Stomach smooth muscle (tissue), 2 donors: Measurements from ENCODE around the gene RHOB.
A peak's percentile ranks its signal among the peaks of the same experiment; 100 is the strongest.

ENCODE experiments used
- H3K27ac ChIP-seq: one replicate; pipeline ENCODE4 v1.7.0; 2013; ENCODE audit warnings: mild to moderate bottlenecking, low read length, inconsistent platforms
- H3K27me3 ChIP-seq, 2 donors: one replicate each; pipeline ENCODE4 v1.7.0; 2013; ENCODE audit warnings: low read length in 2 of 2; ENCODE audit not compliant: insufficient read depth in 2 of 2, control insufficient read depth in 1 of 2
- H3K36me3 ChIP-seq, 2 donors: one replicate each; pipeline ENCODE4 v1.7.0; 2013; ENCODE audit warnings: low read length in 2 of 2; ENCODE audit not compliant: control insufficient read depth in 2 of 2, insufficient read depth in 2 of 2
- H3K4me1 ChIP-seq: one replicate; pipeline ENCODE4 v1.7.0; 2013; ENCODE audit warnings: low read length; ENCODE audit not compliant: control insufficient read depth, insufficient read depth
- H3K4me3 ChIP-seq, 2 donors: one replicate each; pipeline ENCODE4 v1.7.0; 2013; ENCODE audit warnings: low read length in 2 of 2
- H3K9ac ChIP-seq, 2 donors: one replicate each; pipeline ENCODE4 v1.7.0; 2013; ENCODE audit warnings: low read length in 2 of 2, mild to moderate bottlenecking in 1 of 2
- H3K9me3 ChIP-seq, 2 donors: one replicate each; pipeline ENCODE4 v1.7.0; 2013; ENCODE audit warnings: low read length in 2 of 2; ENCODE audit not compliant: control insufficient read depth in 2 of 2
- donor health status: healthy.
- donor health status: Pancreatic carcinoma.

RHOB gene

GRCh38 chr2:20446917-20447436 is at the start of gene RHOB:
RHOB (plus strand) TSS chr2:20447074; CDS start chr2:20447466, 392 bp downstream.
- H3K27ac ChIP-seq: peak within 1 kb of the TSS; percentile 100
- H3K4me3 ChIP-seq: peak within 1 kb of the TSS; percentile 99
- no peaks in the 10 kb centered on the region for H3K9me3 ChIP-seq
- H3K9ac ChIP-seq: peak within 1 kb of the TSS; percentile 100
- peaks cover 27% of the 10 kb centered on the region for H3K4me1 ChIP-seq
- H3K36me3 ChIP-seq: peaks cover 13 to 23% of the 10 kb centered on the region in 2 donors
- no peaks in the 10 kb centered on the region for H3K27me3 ChIP-seq

- Histone ChIP-seq H3K36me3 (no peaks in the 10 kb centered on the region), H3K4me1 (peaks cover 18% of the 10 kb centered on the region), H3K9ac (no peak overlapping the region), H3K9me3 (no peaks in the 10 kb centered on the region), H3K27ac (no peak overlapping the region), H3K27me3 (peaks cover 0 to 2% of the 10 kb centered on the region in 2 donors), H3K4me3 (no peak overlapping the region)
These were observed 48.9 kb upstream of the RHOB start for GRCh38 chr2:20397811-20398447.

- no peak overlapping the region for H3K9ac ChIP-seq
- no peaks in the 10 kb centered on the region for H3K36me3 ChIP-seq
- no peak overlapping the region for H3K27ac ChIP-seq
- H3K4me3 ChIP-seq: no peak overlapping the region
- no peaks in the 10 kb centered on the region for H3K9me3 ChIP-seq
- H3K4me1 ChIP-seq: peaks cover 19% of the 10 kb centered on the region
- H3K27me3 ChIP-seq: no peaks in the 10 kb centered on the region
These were observed 47.8 kb upstream of the RHOB start for GRCh38 chr2:20398956-20399567.

- Histone ChIP-seq H3K9ac (no peak overlapping the region), H3K9me3 (no peaks in the 10 kb centered on the region), H3K36me3 (no peaks in the 10 kb centered on the region), H3K4me1 (peaks cover 19% of the 10 kb centered on the region), H3K27ac (no peak overlapping the region), H3K4me3 (no peak overlapping the region), H3K27me3 (no peaks in the 10 kb centered on the region)
These were observed 46.6 kb upstream of the RHOB start for GRCh38 chr2:20400306-20400705.

- H3K36me3 ChIP-seq: no peaks in the 10 kb centered on the region
- peaks cover 19% of the 10 kb centered on the region for H3K4me1 ChIP-seq
- H3K27me3 ChIP-seq: no peaks in the 10 kb centered on the region
- no peaks in the 10 kb centered on the region for H3K9me3 ChIP-seq
- H3K4me3 ChIP-seq: no peak overlapping the region
- no peak overlapping the region for H3K9ac ChIP-seq
- peak overlapping the region; percentile 58 for H3K27ac ChIP-seq
These were observed 45.9 kb upstream of the RHOB start for GRCh38 chr2:20400787-20401488.

- no peaks in the 10 kb centered on the region for H3K27me3 ChIP-seq
- H3K4me1 ChIP-seq: peaks cover 19% of the 10 kb centered on the region
- no peaks in the 10 kb centered on the region for H3K36me3 ChIP-seq
- peak overlapping the region in 1 of 2 donors; percentile 21 for H3K9ac ChIP-seq
- no peak overlapping the region for H3K4me3 ChIP-seq
- peak overlapping the region; percentile 58 for H3K27ac ChIP-seq
- no peaks in the 10 kb centered on the region for H3K9me3 ChIP-seq
These were observed 45.4 kb upstream of the RHOB start for GRCh38 chr2:20401489-20401835.

- H3K27me3 ChIP-seq: no peaks in the 10 kb centered on the region
- H3K4me1 ChIP-seq: peaks cover 19% of the 10 kb centered on the region
- H3K9me3 ChIP-seq: peaks cover 0 to 1% of the 10 kb centered on the region in 2 donors
- H3K27ac ChIP-seq: peak overlapping the region; percentile 73
- H3K9ac ChIP-seq: peak overlapping the region; percentile 36 to 43
- H3K4me3 ChIP-seq: no peak overlapping the region
- no peaks in the 10 kb centered on the region for H3K36me3 ChIP-seq
These were observed 43.0 kb upstream of the RHOB start for GRCh38 chr2:20403774-20404312.

GRCh38 chr2:20404950-20405349 is 41.9 kb upstream of the RHOB start:
- H3K9ac ChIP-seq: no peak overlapping the region
- no peak overlapping the region for H3K4me3 ChIP-seq

GRCh38 chr2:20409039-20409438 is 37.8 kb upstream of the RHOB start:
- H3K9ac ChIP-seq: no peak overlapping the region
- H3K9me3 ChIP-seq: peaks cover 5 to 7% of the 10 kb centered on the region in 2 donors
- H3K27ac ChIP-seq: no peak overlapping the region
- H3K4me1 ChIP-seq: peaks cover 2% of the 10 kb centered on the region
- H3K4me3 ChIP-seq: no peak overlapping the region
- no peaks in the 10 kb centered on the region for H3K27me3 ChIP-seq
- no peaks in the 10 kb centered on the region for H3K36me3 ChIP-seq

More at GRCh38 chr2:20404950-20405349, 41.9 kb upstream of the RHOB start:
- Histone ChIP-seq H3K27me3 (no peaks in the 10 kb centered on the region), H3K9me3 (peaks cover 2 to 7% of the 10 kb centered on the region in 2 donors), H3K36me3 (no peaks in the 10 kb centered on the region), H3K4me1 (peaks cover 16% of the 10 kb centered on the region), H3K27ac (peak overlapping the region; percentile 73)

GRCh38 chr2:20410556-20411277 is 36.2 kb upstream of the RHOB start:
- Histone ChIP-seq H3K27ac (no peak overlapping the region), H3K36me3 (no peaks in the 10 kb centered on the region), H3K9me3 (peaks cover 5 to 7% of the 10 kb centered on the region in 2 donors), H3K4me1 (peaks cover 2% of the 10 kb centered on the region), H3K27me3 (no peaks in the 10 kb centered on the region), H3K9ac (no peak overlapping the region), H3K4me3 (no peak overlapping the region)
